ENCODE data around the gene LRP10.

GRCh38 chr14:22843123-22843925, 28.2 kb upstream of the LRP10 start:
- TF ChIP-seq CTCF (IDR thresholded peaks at IDR 0.05; ENCODE audit: poor library complexity, severe bottlenecking), result no peak
- no peak for TF ChIP-seq MXI1 (conservative IDR thresholded peaks at IDR 0.05; ENCODE audit: poor library complexity, severe bottlenecking)
- no peak for TF ChIP-seq EZH2 (IDR thresholded peaks at IDR 0.05; ENCODE audit: borderline replicate concordance, insufficient read depth, low read length, poor library complexity, severe bottlenecking)
- no peak for TF ChIP-seq POLR2AphosphoS5 (IDR thresholded peaks at IDR 0.05)
- no peak for TF ChIP-seq RAD21 (conservative IDR thresholded peaks at IDR 0.05)

Measured in neural cell (in vitro differentiated cells).